Calu3 (cell line): ENCODE results near the gene TMEM260. TPM values are rescaled to one million over a fixed set of nuclear protein-coding genes. Genes with fewer than 3 reads are reported as not detected.

ENCODE experiments used
- BruUV-seq: library from RNA; stranded (reverse); fragments of 400-500 nt; replicated peaks from 2 replicates; lab custom pipeline; 2021; lab: Mats Ljungman, UMichigan
- CTCF ChIA-PET: fragments of 300-600 bp; sonication (Branson Sonifier 250); formaldehyde crosslinking; loops from one replicate; lab custom pipeline; 2022; ENCODE audit warnings: antibody characterized with exemption; lab: Charles Lee
- DNase-seq: peaks from one replicate; pipeline ENCODE4 v3.0.0; 2022
- H3K27ac Mint-ChIP-seq: one replicate; pipeline ENCODE4 v1.8.0; 2022; ENCODE audit warnings: mixed read lengths; ENCODE audit not compliant: unreplicated experiment
- H3K27me3 Mint-ChIP-seq: one replicate; pipeline ENCODE4 v1.8.0; 2022; ENCODE audit warnings: mixed read lengths; ENCODE audit not compliant: unreplicated experiment
- H3K36me3 Mint-ChIP-seq: one replicate; pipeline ENCODE4 v1.8.0; 2022; ENCODE audit warnings: mild to moderate bottlenecking, moderate library complexity, mixed read lengths; ENCODE audit not compliant: insufficient read depth, unreplicated experiment
- H3K4me1 Mint-ChIP-seq: one replicate; pipeline ENCODE4 v1.8.0; 2022; ENCODE audit warnings: mild to moderate bottlenecking, low read depth, mixed read lengths; ENCODE audit not compliant: unreplicated experiment
- H3K4me3 Mint-ChIP-seq: one replicate; pipeline ENCODE4 v1.8.0; 2022; ENCODE audit warnings: mild to moderate bottlenecking, low read depth, moderate library complexity, mixed read lengths; ENCODE audit not compliant: unreplicated experiment
- H3K9me3 Mint-ChIP-seq: one replicate; pipeline ENCODE4 v1.8.0; 2022; ENCODE audit warnings: low read depth, mixed read lengths; ENCODE audit not compliant: unreplicated experiment
- CTCF ChIP-seq: fragments of 200-600 bp; IDR thresholded peaks from one replicate; pipeline ENCODE4 v1.8.0; 2022; ENCODE audit warnings: antibody characterized with exemption; ENCODE audit not compliant: unreplicated experiment
- intact Hi-C: fragments of 100-400 bp; cut with micrococcal nuclease; formaldehyde crosslinking; loops from one replicate; pipeline ENCODE4 v1.10.0; 2022; ENCODE audit not compliant: unreplicated experiment
- total RNA-seq: library from RNA; stranded (reverse); gene quantifications from 2 replicates; pipeline ENCODE4 v1.2.3, GENCODE V29; 2022

The TMEM260 gene
- total RNA-seq, 1 experiment from 2014 or later, result 18.3 TPM

DNA sequence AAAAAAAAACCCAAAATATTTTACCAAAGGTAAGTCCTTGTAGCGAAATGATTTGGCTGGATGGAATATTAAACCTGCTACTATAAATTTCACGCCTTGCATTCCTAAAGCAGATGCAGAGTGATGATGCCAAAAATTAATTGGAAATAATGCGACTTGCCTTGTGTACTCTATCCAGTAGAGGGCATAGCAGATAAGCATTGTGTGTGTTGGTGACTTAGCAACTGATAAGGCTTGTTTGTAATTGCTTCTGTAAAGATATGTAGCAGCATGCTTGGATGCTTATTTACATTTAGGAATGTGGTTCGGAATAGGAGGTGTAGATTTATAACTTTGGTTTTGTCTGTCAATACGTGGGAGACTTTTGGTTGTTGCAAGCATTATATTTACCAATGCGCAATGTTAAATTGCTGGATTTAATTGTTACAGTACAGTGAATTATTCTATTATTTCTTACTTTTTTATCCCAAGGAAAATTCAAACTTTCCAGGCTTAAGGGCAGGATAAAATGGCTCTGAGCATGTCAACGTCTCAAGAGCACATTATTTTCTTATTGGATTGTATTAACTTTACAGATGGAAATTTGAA, 80.5 kb downstream of the TMEM260 start:
- peaks cover 4% of the 10 kb centered on the region for H3K27me3 Mint-ChIP-seq
- CTCF ChIA-PET, result no interaction called here
- DNase-seq, result peak; percentile 4
- BruUV-seq, result no TSS peak
- H3K4me3 Mint-ChIP-seq, result no peak overlapping the region
- intact Hi-C loops, result loop anchor here (2.0 to 10.0 kb wide), 4 partner anchors 169 to 523 kb away; no protein-coding TSS in a partner anchor
- H3K4me1 Mint-ChIP-seq, result no peaks in the 10 kb centered on the region
- no peaks in the 10 kb centered on the region for H3K9me3 Mint-ChIP-seq
- peak; percentile 36 for TF ChIP-seq CTCF
- no peak overlapping the region for H3K27ac Mint-ChIP-seq
- H3K36me3 Mint-ChIP-seq, result no peaks in the 10 kb centered on the region

GRCh38 chr14:56660677-56661389, 81.2 kb downstream of the TMEM260 start:
- Mint-ChIP-seq H3K27me3 (peaks cover 12% of the 10 kb centered on the region), H3K36me3 (no peaks in the 10 kb centered on the region), H3K9me3 (peaks cover 3% of the 10 kb centered on the region), H3K4me1 (no peaks in the 10 kb centered on the region), H3K27ac (no peak overlapping the region), H3K4me3 (no peak overlapping the region)
- CTCF ChIA-PET, result interaction anchor here (0.6 kb wide), 1 partner anchor 29 kb away, joined by 5 read pairs; no protein-coding TSS in a partner anchor
- TF ChIP-seq CTCF, result no peak
- BruUV-seq, result no TSS peak
- intact Hi-C loops, result loop anchor here (2.0 kb wide), 2 partner anchors 170 to 522 kb away; no protein-coding TSS in a partner anchor
- no peak for DNase-seq

- TF ChIP-seq CTCF, result no peak
- BruUV-seq, result no TSS peak
- H3K4me3 Mint-ChIP-seq, result no peak overlapping the region
These were observed 81.9 kb downstream of the TMEM260 start for GRCh38 chr14:56661478-56661877.

GRCh38 chr14:56664811-56665421, 85.3 kb downstream of the TMEM260 start:
- no peak for TF ChIP-seq CTCF
- no peak overlapping the region for H3K4me3 Mint-ChIP-seq
- BruUV-seq, result no TSS peak
- H3K27ac Mint-ChIP-seq, result no peak overlapping the region
- no peak for DNase-seq
- CTCF ChIA-PET, result interaction anchor here (0.7 kb wide), 1 partner anchor 171 kb away, joined by 3 read pairs; no protein-coding TSS in a partner anchor
- no peaks in the 10 kb centered on the region for H3K36me3 Mint-ChIP-seq
- peaks cover 16% of the 10 kb centered on the region for H3K27me3 Mint-ChIP-seq
- intact Hi-C loops, result no loop called here
- H3K9me3 Mint-ChIP-seq, result peaks cover 9% of the 10 kb centered on the region
- H3K4me1 Mint-ChIP-seq, result no peaks in the 10 kb centered on the region

More at GRCh38 chr14:56661478-56661877, 81.9 kb downstream of the TMEM260 start:
- no peak for DNase-seq
- CTCF ChIA-PET, result interaction anchor here (0.6 kb wide), 1 partner anchor 30 kb away, joined by 5 read pairs; no protein-coding TSS in a partner anchor
- H3K27ac Mint-ChIP-seq, result no peak overlapping the region
- no peaks in the 10 kb centered on the region for H3K4me1 Mint-ChIP-seq
- H3K9me3 Mint-ChIP-seq, result peaks cover 5% of the 10 kb centered on the region
- no peaks in the 10 kb centered on the region for H3K36me3 Mint-ChIP-seq
- intact Hi-C loops, result loop anchor here (2.0 kb wide), 2 partner anchors 171 to 521 kb away; no protein-coding TSS in a partner anchor
- peaks cover 16% of the 10 kb centered on the region for H3K27me3 Mint-ChIP-seq
